DOHH2 (cell line): ENCODE results near the gene RGS2.

Source experiments
- H3F3A ChIP-seq: fragments of 200-600 bp; sonication (generic), shearing (Covaris generic); 2 replicates; pipeline ENCODE4 v1.6.0; 2016; ENCODE audit warnings: antibody characterized with exemption, mild to moderate bottlenecking; ENCODE audit not compliant: control insufficient read depth, insufficient read depth
- H3K27ac ChIP-seq: fragments of 200-600 bp; sonication (generic); 2 replicates; pipeline ENCODE4 v1.5.1; 2014; ENCODE audit warnings: low read depth, mild to moderate bottlenecking, low read length, moderate library complexity
- H3K27me3 ChIP-seq: fragments of 200-600 bp; sonication (generic); 2 replicates; pipeline ENCODE4 v1.6.1; 2014; ENCODE audit warnings: mild to moderate bottlenecking, low read length, mixed read lengths; ENCODE audit not compliant: control insufficient read depth
- H3K36me3 ChIP-seq: fragments of 200-600 bp; sonication (generic); 2 replicates; pipeline ENCODE4 v1.6.1; 2014; ENCODE audit warnings: mild to moderate bottlenecking, low read length, moderate library complexity, mixed read lengths; ENCODE audit not compliant: control insufficient read depth
- H3K4me1 ChIP-seq: fragments of 200-600 bp; sonication (generic); 2 replicates; pipeline ENCODE4 v1.6.1; 2014; ENCODE audit warnings: mild to moderate bottlenecking, low read length, mixed read lengths; ENCODE audit not compliant: control insufficient read depth
- H3K4me2 ChIP-seq: fragments of 200-600 bp; sonication (generic); 2 replicates; pipeline ENCODE4 v1.6.0; 2014; ENCODE audit warnings: mild to moderate bottlenecking, low read length, moderate library complexity
- H3K4me3 ChIP-seq: fragments of 200-600 bp; sonication (generic); 2 replicates; pipeline ENCODE4 v1.5.1; 2014; ENCODE audit warnings: mild to moderate bottlenecking, low read length, mixed read lengths
- H3K79me2 ChIP-seq: fragments of 200-600 bp; sonication (generic); 2 replicates; pipeline ENCODE4 v1.6.1; 2014; ENCODE audit warnings: mild to moderate bottlenecking, low read length, mixed read lengths; ENCODE audit not compliant: control insufficient read depth
- H3K9me2 ChIP-seq: fragments of 200-600 bp; sonication (generic); replicated peaks from 2 replicates; pipeline ENCODE4 v1.6.1; 2014; ENCODE audit warnings: mild to moderate bottlenecking, low read length, mixed read lengths; ENCODE audit not compliant: control insufficient read depth
- H3K9me3 ChIP-seq: fragments of 200-600 bp; sonication (generic); 2 replicates; pipeline ENCODE4 v1.6.1; 2014; ENCODE audit warnings: antibody characterized with exemption, low read length, mixed read lengths; ENCODE audit not compliant: control insufficient read depth, insufficient read depth
- H4K20me1 ChIP-seq: fragments of 200-600 bp; sonication (generic); 2 replicates; pipeline ENCODE4 v1.6.0; 2014; ENCODE audit warnings: low read depth, mild to moderate bottlenecking, antibody characterized with exemption, low read length, moderate library complexity; ENCODE audit not compliant: control insufficient read depth, insufficient read depth
- EZH2phosphoT487 ChIP-seq: fragments of 200-600 bp; sonication (generic); IDR thresholded peaks from 2 replicates; pipeline ENCODE4 v1.6.1; 2017; ENCODE audit warnings: borderline replicate concordance, mild to moderate bottlenecking, antibody characterized with exemption, low read length, moderate library complexity, mixed read lengths
- TF ChIP-seq, protein P1 (sequence below): fragments of 200-600 bp; sonication (generic); IDR thresholded peaks from one replicate; pipeline ENCODE4 v1.5.1; 2014; ENCODE audit warnings: antibody characterized with exemption, mild to moderate bottlenecking, low read depth, low read length; ENCODE audit not compliant: poor library complexity, severe bottlenecking

The RGS2 gene

DNA sequence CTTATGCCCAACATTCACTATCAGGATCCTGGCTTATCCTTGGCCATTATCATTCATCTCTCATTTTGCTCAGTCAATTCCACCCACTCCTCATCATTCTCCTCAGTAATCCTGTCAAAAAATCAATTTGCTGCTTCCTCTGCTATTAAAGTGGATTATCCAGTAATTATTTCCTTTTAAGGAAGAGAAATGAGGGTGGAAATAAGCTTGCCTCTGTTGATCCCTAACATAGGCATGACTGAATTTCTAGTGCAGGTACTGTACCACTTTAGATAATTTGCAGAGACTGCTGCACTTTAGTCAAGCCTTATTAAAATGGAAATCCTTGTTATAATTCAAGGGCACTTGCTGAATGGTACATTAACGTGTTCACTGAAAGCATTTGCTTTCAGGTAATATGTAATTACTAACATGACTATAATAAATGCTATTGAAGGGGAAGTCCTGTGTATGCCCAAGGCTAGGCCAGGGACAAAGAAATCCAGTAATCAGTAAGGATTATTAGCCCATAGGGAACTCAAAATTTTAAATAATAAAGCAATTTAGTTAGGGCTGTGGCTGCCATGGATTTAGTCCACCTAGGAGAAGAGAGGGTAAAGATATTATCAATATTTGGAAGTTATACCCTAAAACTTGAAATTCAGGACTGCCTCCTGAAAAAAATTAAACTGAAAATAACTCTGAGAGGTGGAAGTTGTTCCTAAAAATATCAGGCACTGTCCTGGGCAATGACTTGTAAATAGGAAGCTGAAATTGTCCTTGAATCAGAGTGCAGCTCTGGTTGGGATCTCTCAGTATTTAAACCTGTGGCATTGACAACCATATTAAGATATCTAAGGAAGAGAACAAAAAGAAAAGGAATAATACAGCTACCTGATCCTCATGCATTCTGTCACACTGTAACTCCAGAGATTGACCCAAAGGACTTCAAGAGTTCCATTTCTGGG, 43.4 kb downstream of the RGS2 start:
- TF ChIP-seq, protein P1, sequence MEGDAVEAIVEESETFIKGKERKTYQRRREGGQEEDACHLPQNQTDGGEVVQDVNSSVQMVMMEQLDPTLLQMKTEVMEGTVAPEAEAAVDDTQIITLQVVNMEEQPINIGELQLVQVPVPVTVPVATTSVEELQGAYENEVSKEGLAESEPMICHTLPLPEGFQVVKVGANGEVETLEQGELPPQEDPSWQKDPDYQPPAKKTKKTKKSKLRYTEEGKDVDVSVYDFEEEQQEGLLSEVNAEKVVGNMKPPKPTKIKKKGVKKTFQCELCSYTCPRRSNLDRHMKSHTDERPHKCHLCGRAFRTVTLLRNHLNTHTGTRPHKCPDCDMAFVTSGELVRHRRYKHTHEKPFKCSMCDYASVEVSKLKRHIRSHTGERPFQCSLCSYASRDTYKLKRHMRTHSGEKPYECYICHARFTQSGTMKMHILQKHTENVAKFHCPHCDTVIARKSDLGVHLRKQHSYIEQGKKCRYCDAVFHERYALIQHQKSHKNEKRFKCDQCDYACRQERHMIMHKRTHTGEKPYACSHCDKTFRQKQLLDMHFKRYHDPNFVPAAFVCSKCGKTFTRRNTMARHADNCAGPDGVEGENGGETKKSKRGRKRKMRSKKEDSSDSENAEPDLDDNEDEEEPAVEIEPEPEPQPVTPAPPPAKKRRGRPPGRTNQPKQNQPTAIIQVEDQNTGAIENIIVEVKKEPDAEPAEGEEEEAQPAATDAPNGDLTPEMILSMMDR = no peak
- no peak for TF ChIP-seq EZH2phosphoT487
- H3K4me3 ChIP-seq = no peak overlapping the region
- H3K9me2 ChIP-seq = no peaks in the 10 kb centered on the region; the same call in 1 of the 2 replicates
- no peaks in the 10 kb centered on the region for H4K20me1 ChIP-seq
- no peaks in the 10 kb centered on the region for H3K27me3 ChIP-seq
- H3K79me2 ChIP-seq = no peaks in the 10 kb centered on the region
- H3K36me3 ChIP-seq = no peaks in the 10 kb centered on the region
- H3F3A ChIP-seq = no peaks in the 10 kb centered on the region
- H3K9me3 ChIP-seq = no peaks in the 10 kb centered on the region
- H3K4me2 ChIP-seq = no peak overlapping the region
- H3K27ac ChIP-seq = no peak overlapping the region
- H3K4me1 ChIP-seq = no peaks in the 10 kb centered on the region

DNA sequence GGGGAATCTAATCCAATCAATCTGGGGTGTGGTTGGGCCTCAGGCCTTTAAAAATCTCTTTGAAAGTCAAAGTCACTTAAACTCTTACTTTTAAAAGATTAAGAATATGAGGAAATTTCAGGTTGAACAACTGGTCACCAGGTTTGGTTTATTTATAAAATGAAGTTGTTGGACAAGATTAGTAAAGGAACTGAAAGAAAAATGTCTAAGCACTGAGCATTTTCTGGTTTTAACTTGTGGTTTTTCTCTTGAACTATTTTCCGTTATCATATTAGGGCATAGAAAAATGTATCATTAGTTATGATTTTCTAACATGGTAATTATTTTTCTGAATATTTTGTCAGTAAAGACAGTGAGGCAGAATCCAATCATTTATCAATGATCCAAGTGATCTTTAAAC, 49.6 kb downstream of the RGS2 start:
- no peaks in the 10 kb centered on the region for H3F3A ChIP-seq
- no peaks in the 10 kb centered on the region for H3K36me3 ChIP-seq
- no peaks in the 10 kb centered on the region for H4K20me1 ChIP-seq
- no peak overlapping the region for H3K4me3 ChIP-seq
- no peak overlapping the region for H3K27ac ChIP-seq
- H3K4me2 ChIP-seq = no peak overlapping the region
- no peaks in the 10 kb centered on the region; the same call in 1 of the 2 replicates for H3K9me2 ChIP-seq
- H3K4me1 ChIP-seq = no peaks in the 10 kb centered on the region
- no peak for TF ChIP-seq EZH2phosphoT487
- TF ChIP-seq, protein P1 = no peak
- no peaks in the 10 kb centered on the region for H3K79me2 ChIP-seq
- H3K9me3 ChIP-seq = no peaks in the 10 kb centered on the region
- H3K27me3 ChIP-seq = no peaks in the 10 kb centered on the region

DNA sequence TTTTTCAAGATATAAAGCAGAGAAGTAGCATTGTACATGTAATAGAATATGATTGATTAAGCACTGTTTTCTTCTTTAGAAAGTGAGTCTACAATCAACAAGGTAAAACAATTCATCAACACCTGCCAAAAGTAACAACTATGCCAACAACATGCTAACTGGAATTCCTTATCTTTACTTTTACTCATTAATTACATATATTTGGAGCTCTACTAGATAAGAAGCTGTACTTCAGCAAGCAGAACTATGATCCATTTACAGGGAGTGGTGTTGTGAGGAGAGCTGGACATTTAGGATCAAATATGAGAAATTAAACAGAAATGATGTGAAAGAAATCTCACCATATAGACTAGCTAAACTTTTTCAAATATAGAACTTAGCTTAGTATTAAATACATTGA, 51.0 kb downstream of the RGS2 start:
- Histone ChIP-seq H3K36me3 (no peaks in the 10 kb centered on the region), H3K9me2 (no peaks in the 10 kb centered on the region), H3K9me3 (no peaks in the 10 kb centered on the region), H4K20me1 (no peaks in the 10 kb centered on the region), H3K27ac (no peak overlapping the region), H3K79me2 (no peaks in the 10 kb centered on the region), H3K27me3 (no peaks in the 10 kb centered on the region), H3K4me2 (no peak overlapping the region), H3K4me3 (no peak overlapping the region), H3K4me1 (no peaks in the 10 kb centered on the region), H3F3A (no peaks in the 10 kb centered on the region)
- TF ChIP-seq EZH2phosphoT487 = no peak
- TF ChIP-seq, protein P1 = no peak
